HG03575 (cell line): ENCODE measurements around the gene WNK2.
"Not testable (repeated sequence)": the region's sequence is repeated elsewhere in the genome, so short reads cannot be mapped to it uniquely, and the experiment has no call there.

Experiments used
- ATAC-seq: cut with Tn5 transposase; IDR thresholded peaks from one replicate; pipeline ENCODE4 v1.9.1; 2021; ENCODE audit not compliant: unreplicated experiment, insufficient number of reproducible peaks, low FRiP score; ENCODE audit errors: extremely low read depth

The WNK2 gene

GRCh38 chr9:93183663-93184431 is at the start of gene WNK2:
WNK2 (plus strand) TSS chr9:93184139; CDS start chr9:93184930, 791 bp downstream.
- no peak for ATAC-seq

GRCh38 chr9:93134740-93135444 is 49.0 kb upstream of the WNK2 start:
- ATAC-seq = no peak

- ATAC-seq = no peak
Observed at GRCh38 chr9:93136011-93136440, 47.9 kb upstream of the WNK2 start.

- ATAC-seq = no peak
Observed at GRCh38 chr9:93137362-93137761, 46.6 kb upstream of the WNK2 start.

- ATAC-seq = no peak
Observed at GRCh38 chr9:93138171-93138764, 45.7 kb upstream of the WNK2 start.

GRCh38 chr9:93139365-93140182 is 44.4 kb upstream of the WNK2 start:
- ATAC-seq = no peak

- ATAC-seq = no peak
Observed at GRCh38 chr9:93141771-93142483, 42.0 kb upstream of the WNK2 start.

GRCh38 chr9:93143830-93144530 is 40.0 kb upstream of the WNK2 start:
- no peak for ATAC-seq

GRCh38 chr9:93146696-93147095 is 37.2 kb upstream of the WNK2 start:
- not testable (repeated sequence) for ATAC-seq

- ATAC-seq = no peak
Observed at GRCh38 chr9:93147632-93148031, 36.3 kb upstream of the WNK2 start.

- ATAC-seq = no peak
Observed at GRCh38 chr9:93148721-93149120, 35.2 kb upstream of the WNK2 start.

GRCh38 chr9:93149361-93149760 is 34.6 kb upstream of the WNK2 start:
- ATAC-seq = no peak

GRCh38 chr9:93151097-93151784 is 32.7 kb upstream of the WNK2 start:
- ATAC-seq = no peak

- no peak for ATAC-seq
Observed at GRCh38 chr9:93154293-93154903, 29.5 kb upstream of the WNK2 start.

GRCh38 chr9:93155716-93156474 is 28.0 kb upstream of the WNK2 start:
- ATAC-seq = no peak

GRCh38 chr9:93156475-93157008 is 27.4 kb upstream of the WNK2 start:
- ATAC-seq = no peak
